GM12878 (cell line): ENCODE data around the gene SLC46A2. TPM values are rescaled to one million over a fixed set of nuclear protein-coding genes. Genes with fewer than 3 reads are reported as not detected.

Experiments
- ATAC-seq: fragments of 200-7000 bp; cut with Tn5 transposase; 3 replicates; pipeline ENCODE4 v1.9.1; 2020; ENCODE audit warnings: mild to moderate bottlenecking, moderate library complexity
- BruUV-seq: library from RNA; stranded (reverse); fragments of 400-500 nt; replicated peaks from 2 replicates; lab custom pipeline; 2021; lab: Mats Ljungman, UMichigan
- CTCF ChIA-PET: fragments of 300-600 bp; sonication (Branson Sonifier 250); formaldehyde crosslinking; extraction: SDS; loops from one replicate; lab custom pipeline; 2021; ENCODE audit warnings: inconsistent platforms; lab: Yijun Ruan, JAX
- POLR2A ChIA-PET: fragments of 350-600 bp; formaldehyde crosslinking; extraction: SDS; loops from one replicate; lab custom pipeline; 2021; ENCODE audit warnings: inconsistent platforms; lab: Charles Lee
- RAD21 ChIA-PET: fragments of 300-600 bp; sonication (Branson Sonifier 250); formaldehyde crosslinking; loops from one replicate; lab custom pipeline; 2023; ENCODE audit warnings: antibody characterized with exemption; ENCODE audit not compliant: unreplicated experiment; lab: Charles Lee
- SMC1A ChIA-PET: fragments of 300-600 bp; sonication (Branson Sonifier 250); formaldehyde crosslinking; loops from one replicate; lab custom pipeline; 2023; ENCODE audit not compliant: unreplicated experiment, uncharacterized antibody; lab: Charles Lee
- DNase-seq: peaks from one replicate; pipeline ENCODE4 v3.0.0-alpha.2; 2011; ENCODE audit warnings: low read depth, low spot score
- FAIRE-seq: peaks from 3 replicates; lab custom pipeline; 2011; peaks lifted over from hg19 to GRCh38; lab: Jason Lieb, UNC
- H2AFZ ChIP-seq: 2 replicates; pipeline ENCODE4 v1.6.0; 2011; ENCODE audit warnings: low read depth, low read length, control low read depth; ENCODE audit not compliant: control insufficient read depth
- H3K27ac ChIP-seq: 2 replicates; pipeline ENCODE4 v1.5.1; 2011; ENCODE audit warnings: control low read depth; ENCODE audit not compliant: control insufficient read depth, insufficient read depth
- H3K27me3 ChIP-seq, 2 experiments: replicated peaks in 1 of 2; 2 replicates each; pipeline versions ENCODE4 v1.6.0 to v1.6.1; 2011; ENCODE audit warnings: low read length in 1 of 2; ENCODE audit not compliant: control insufficient read depth in 2 of 2, insufficient read depth in 2 of 2
- H3K36me3 ChIP-seq, 2 experiments: 2 replicates each; pipeline ENCODE4 v1.5.1; 2011; ENCODE audit warnings: low read length in 1 of 2; ENCODE audit not compliant: control insufficient read depth in 2 of 2, insufficient read depth in 2 of 2
- H3K4me1 ChIP-seq: 2 replicates; pipeline ENCODE4 v1.6.1; 2011; ENCODE audit warnings: mild to moderate bottlenecking, low read length, moderate library complexity, mixed read lengths; ENCODE audit not compliant: control insufficient read depth, insufficient read depth
- H3K4me2 ChIP-seq: 2 replicates; pipeline ENCODE4 v1.6.0; 2011; ENCODE audit warnings: control low read depth; ENCODE audit not compliant: control insufficient read depth, insufficient read depth
- H3K4me3 ChIP-seq: fragments of 200-600 bp; sonication (generic); 2 replicates; pipeline ENCODE4 v1.5.1; 2016
- H3K79me2 ChIP-seq: 2 replicates; pipeline ENCODE4 v1.6.0; 2011; ENCODE audit warnings: low read length; ENCODE audit not compliant: control insufficient read depth, insufficient read depth
- H3K9ac ChIP-seq: 2 replicates; pipeline ENCODE4 v1.8.0; 2011; ENCODE audit warnings: low read length, control low read depth, mixed read lengths; ENCODE audit not compliant: control insufficient read depth, insufficient read depth
- H3K9me3 ChIP-seq: replicated peaks from 3 replicates; pipeline ENCODE4 v1.5.1; 2011; ENCODE audit warnings: mild to moderate bottlenecking, low read length; ENCODE audit not compliant: control insufficient read depth, insufficient read depth
- H4K20me1 ChIP-seq: 2 replicates; pipeline ENCODE4 v1.6.0; 2011; ENCODE audit not compliant: control insufficient read depth, insufficient read depth
- ATF7 ChIP-seq: fragments of 450-650 bp; IDR thresholded peaks from 2 replicates; pipeline ENCODE4 v1.6.1; 2016; ENCODE audit warnings: low read depth, mild to moderate bottlenecking
- CBX3 ChIP-seq: fragments of 200-600 bp; sonication (generic); IDR thresholded peaks from 2 replicates; pipeline ENCODE4 v1.6.1; 2016; ENCODE audit warnings: low read depth, borderline replicate concordance
- CTCF ChIP-seq, 3 experiments: IDR thresholded peaks in 2 of 3; conservative IDR thresholded peaks in 1 of 3; 2 replicates each; pipeline ENCODE4 v1.5.1; 2011; ENCODE audit warnings: low read depth in 3 of 3, low read length in 3 of 3, mild to moderate bottlenecking in 3 of 3, control low read depth in 2 of 3, moderate library complexity in 2 of 3, inconsistent platforms in 1 of 3, mixed read lengths in 1 of 3; ENCODE audit not compliant: control insufficient read depth in 2 of 3, insufficient read depth in 1 of 3; ENCODE audit errors: extremely low read depth in 1 of 3
- FOS ChIP-seq: IDR thresholded peaks from 3 replicates; pipeline ENCODE4 v1.6.1; 2011; ENCODE audit warnings: borderline replicate concordance; ENCODE audit not compliant: insufficient read length; ENCODE audit errors: extremely low read depth
- FOXK2 ChIP-seq: fragments of 450-650 bp; IDR thresholded peaks from 2 replicates; pipeline ENCODE4 v1.6.1; 2017; ENCODE audit warnings: mild to moderate bottlenecking, moderate library complexity
- IRF4 ChIP-seq: IDR thresholded peaks from 2 replicates; pipeline ENCODE4 v1.6.1; 2011; ENCODE audit warnings: low read depth, low read length
- JUNB ChIP-seq: IDR thresholded peaks from 2 replicates; pipeline ENCODE4 v1.6.1; 2016; ENCODE audit warnings: antibody characterized with exemption, mild to moderate bottlenecking
- NFYB ChIP-seq: IDR thresholded peaks from 2 replicates; pipeline ENCODE4 v1.6.1; 2011; ENCODE audit warnings: low read depth, mild to moderate bottlenecking, low read length, improper control_type of control experiment, moderate library complexity; ENCODE audit not compliant: insufficient read depth
- RAD21 ChIP-seq: IDR thresholded peaks from 2 replicates; pipeline ENCODE4 v1.6.1; 2011; ENCODE audit warnings: mild to moderate bottlenecking, low read depth, low read length, moderate library complexity; ENCODE audit not compliant: insufficient read depth
- SMARCA5 ChIP-seq: fragments of 450-650 bp; IDR thresholded peaks from 2 replicates; pipeline ENCODE4 v1.6.1; 2017; ENCODE audit warnings: mild to moderate bottlenecking
- SMC3 ChIP-seq: IDR thresholded peaks from 2 replicates; pipeline ENCODE4 v1.6.1; 2011; ENCODE audit warnings: low read length, improper control_type of control experiment, borderline replicate concordance
- SP1 ChIP-seq: IDR thresholded peaks from one replicate; pipeline ENCODE4 v1.6.1; 2011; ENCODE audit warnings: low read depth, low read length
- SREBF1 ChIP-seq: IDR thresholded peaks from 2 replicates; pipeline ENCODE4 v1.6.1; 2012; ENCODE audit warnings: mild to moderate bottlenecking, low read length
- SRF ChIP-seq, 2 experiments: IDR thresholded peaks; 2 replicates each; pipeline ENCODE4 v1.6.1; 2011; ENCODE audit warnings: low read depth in 2 of 2, low read length in 2 of 2, mild to moderate bottlenecking in 1 of 2, moderate library complexity in 1 of 2
- TCF3 ChIP-seq: IDR thresholded peaks from 2 replicates; pipeline ENCODE4 v1.6.1; 2012; ENCODE audit warnings: low read depth, mild to moderate bottlenecking, low read length, borderline replicate concordance; ENCODE audit not compliant: insufficient read depth
- ZNF207 ChIP-seq: fragments of 450-650 bp; IDR thresholded peaks from 2 replicates; pipeline ENCODE4 v1.6.1; 2014; ENCODE audit warnings: antibody characterized with exemption, mild to moderate bottlenecking, borderline replicate concordance
- ZNF217 ChIP-seq: fragments of 450-650 bp; IDR thresholded peaks from 2 replicates; pipeline ENCODE4 v1.6.1; 2017; ENCODE audit warnings: antibody characterized with exemption, mild to moderate bottlenecking
- ZNF274 ChIP-seq: IDR thresholded peaks from one replicate; pipeline ENCODE4 v1.8.0; 2011; ENCODE audit not compliant: insufficient read length, insufficient read depth
- WGBS: methylation state at CpG from one replicate; pipeline ENCODE4 v1.1.6; 2016; ENCODE audit warnings: low lambda C conversion rate; ENCODE audit not compliant: insufficient replicate concordance, insufficient coverage; ENCODE audit errors: missing lambda C conversion rate; 5-methylcytosine and 5-hydroxymethylcytosine counted together
- in situ Hi-C: fragments of 300-500 bp; cut with MboI; formaldehyde crosslinking; loops from 9 replicates; pipeline ENCODE4 v1.14.3; 2018; ENCODE audit warnings: mixed read lengths
- intact Hi-C: fragments of 100-400 bp; cut with micrococcal nuclease; formaldehyde crosslinking; loops from one replicate; pipeline ENCODE4 v1.14.2; 2022; ENCODE audit not compliant: unreplicated experiment
- polyA plus RNA-seq, 11 experiments: library from polyadenylated mRNA; depleted of rRNA in 4 of 11; unstranded in 6 of 11; stranded (reverse) in 5 of 11; fragments of >200 nt; fragmentation: Nextera tagmentation in 4 of 11; fragmentation: Illumina TruSeq in 1 of 11; extraction: Ambion mirVana in 4 of 11; extraction: Trizol in 1 of 11; gene quantifications; 1 replicate in 1 of 11; 2 replicates in 10 of 11; pipeline versions ENCODE4 v1.2.1 to v1.2.3, GENCODE V29; 2011 to 2016; ENCODE audit warnings: inconsistent platforms in 2 of 11, missing spikeins in 2 of 11, low read depth in 1 of 11
- total RNA-seq, 4 experiments: library from RNA; depleted of rRNA in 3 of 4; stranded (reverse); fragments of >200 nt in 3 of 4; fragmentation: Illumina TruSeq in 1 of 4; extraction: Trizol in 1 of 4; gene quantifications; 2 replicates each; pipeline versions ENCODE4 v1.2.1 to v1.2.3, GENCODE V29; 2013 to 2021
- TF ChIP-seq, protein P1 (sequence below): IDR thresholded peaks from 2 replicates; pipeline ENCODE4 v1.6.1; 2011; ENCODE audit warnings: borderline replicate concordance, low read depth, mild to moderate bottlenecking, moderate library complexity, mixed read lengths, low read length; ENCODE audit not compliant: insufficient read depth; ENCODE audit errors: extremely low read length
- TF ChIP-seq, protein P2 (sequence below): IDR thresholded peaks from 2 replicates; pipeline ENCODE4 v1.6.1; 2012; ENCODE audit warnings: low read depth, low read length, improper control_type of control experiment

Gene SLC46A2
- total and polyA plus RNA-seq, 10 of the 15 experiments (the other 5 are each of a cell fraction or from before 2014, with no cell fraction given) = not detected

DNA sequence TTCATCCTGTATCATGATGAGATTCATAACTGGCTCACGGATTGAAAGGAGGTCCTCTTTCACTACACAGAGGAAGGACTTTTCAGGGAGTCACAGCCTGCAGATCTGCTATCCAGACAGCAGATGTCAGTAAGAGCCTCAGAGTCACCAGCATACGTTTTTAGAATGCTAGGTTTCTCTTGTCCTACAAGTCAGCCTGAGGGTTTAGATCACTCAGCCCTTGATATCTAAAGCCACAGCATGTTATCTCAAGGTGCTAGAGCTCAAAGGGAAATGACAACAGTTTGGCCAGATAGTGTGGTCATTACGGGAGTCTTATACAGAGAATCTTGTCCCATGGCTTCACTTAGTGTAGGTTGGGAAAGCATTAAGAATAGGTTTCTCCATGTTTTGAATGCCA, 30.9 kb upstream of the SLC46A2 start:
- ATAC-seq = peak; percentile 60
- in situ Hi-C loops = no loop called here
- H2AFZ ChIP-seq = no peak overlapping the region
- DNase-seq = no peak
- intact Hi-C loops = loop anchor here (10.0 kb wide), 1 partner anchor 733 kb away; no protein-coding TSS in a partner anchor
- POLR2A ChIA-PET = no interaction called here
- no peak overlapping the region for H3K27ac ChIP-seq
- no peaks in the 10 kb centered on the region for H3K4me1 ChIP-seq
- RAD21 ChIA-PET = no interaction called here
- SMC1A ChIA-PET = no interaction called here
- WGBS = 0% methylated on average over 3 of the region's 3 CpGs
- no peak overlapping the region for H3K4me2 ChIP-seq
- no peaks in the 10 kb centered on the region for H3K79me2 ChIP-seq
- H3K36me3 ChIP-seq = no peaks in the 10 kb centered on the region
- no TSS peak for BruUV-seq
- no peaks in the 10 kb centered on the region; the same call in 2 of the 3 replicates for H3K9me3 ChIP-seq
- H4K20me1 ChIP-seq = no peaks in the 10 kb centered on the region
- no peak overlapping the region for H3K4me3 ChIP-seq
- FAIRE-seq = peak; percentile 94
- CTCF ChIA-PET = interaction anchor here (2.9 kb wide), 1 partner anchor 191 kb away, joined by 12 read pairs; no protein-coding TSS in a partner anchor
- no peak overlapping the region for H3K9ac ChIP-seq
- no peaks in the 10 kb centered on the region; a peak in 1 of 4 replicates for H3K27me3 ChIP-seq
- TF ChIP-seq FOXK2 = no peak
- no peak for TF ChIP-seq NFYB
- TF ChIP-seq FOS = no peak
- TF ChIP-seq ZNF217 = no peak
- no peak for TF ChIP-seq TCF3
- no peak for TF ChIP-seq JUNB
- no peak for TF ChIP-seq SREBF1
- TF ChIP-seq ZNF274 = no peak
- no peak for TF ChIP-seq ATF7
- peak; percentile 58 for TF ChIP-seq SMC3
- TF ChIP-seq IRF4 = no peak
- TF ChIP-seq CTCF (IDR thresholded peaks at IDR 0.05 in 2 of 3, conservative IDR thresholded peaks at IDR 0.05 in 1 of 3; ENCODE audit: control insufficient read depth in 2 of 3, extremely low read depth in 1 of 3, insufficient read depth in 1 of 3, low read depth in 3 of 3, low read length in 3 of 3) = peak; percentile 53 to 65 (median 62)
- TF ChIP-seq SP1 = no peak
- TF ChIP-seq, protein P1, sequence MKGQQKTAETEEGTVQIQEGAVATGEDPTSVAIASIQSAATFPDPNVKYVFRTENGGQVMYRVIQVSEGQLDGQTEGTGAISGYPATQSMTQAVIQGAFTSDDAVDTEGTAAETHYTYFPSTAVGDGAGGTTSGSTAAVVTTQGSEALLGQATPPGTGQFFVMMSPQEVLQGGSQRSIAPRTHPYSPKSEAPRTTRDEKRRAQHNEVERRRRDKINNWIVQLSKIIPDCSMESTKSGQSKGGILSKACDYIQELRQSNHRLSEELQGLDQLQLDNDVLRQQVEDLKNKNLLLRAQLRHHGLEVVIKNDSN = no peak
- peak; percentile 58 for TF ChIP-seq RAD21
- TF ChIP-seq, protein P2, sequence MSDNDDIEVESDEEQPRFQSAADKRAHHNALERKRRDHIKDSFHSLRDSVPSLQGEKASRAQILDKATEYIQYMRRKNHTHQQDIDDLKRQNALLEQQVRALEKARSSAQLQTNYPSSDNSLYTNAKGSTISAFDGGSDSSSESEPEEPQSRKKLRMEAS = no peak
- no peak for TF ChIP-seq SMARCA5
- no peak for TF ChIP-seq CBX3
- no peak for TF ChIP-seq SRF (IDR thresholded peaks at IDR 0.05; ENCODE audit: low read depth in 2 of 2, low read length in 2 of 2)
- TF ChIP-seq ZNF207 = no peak
